ENCODE results near the gene ANKRD65. TPM values are rescaled to one million over a fixed set of nuclear protein-coding genes. Genes with fewer than 3 reads are reported as not detected.

Gene ANKRD65
- total RNA-seq, 1 experiment from 2014 or later: 14.7 TPM

DNA sequence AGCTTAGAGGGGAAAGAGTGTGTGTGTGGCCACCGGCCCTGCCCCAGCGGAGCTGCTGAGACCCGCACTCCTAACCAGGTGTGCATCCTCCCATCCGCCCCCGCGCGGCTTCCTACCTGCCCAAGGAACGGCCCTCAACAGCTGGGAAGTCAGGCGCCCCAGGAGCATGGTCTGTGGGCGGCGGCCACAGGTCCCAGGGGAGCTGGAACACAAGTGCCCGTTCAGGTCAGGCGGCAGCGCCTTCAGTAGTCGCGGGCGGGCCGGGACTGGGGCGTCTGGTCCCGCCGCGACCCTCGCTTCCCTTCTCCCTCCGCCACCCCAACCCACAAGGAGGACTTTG is 46.5 kb downstream of the ANKRD65 start:
- Histone ChIP-seq H3K4me3 (peak overlapping the region; percentile 81), H3K9me3 (ENCODE audit: insufficient read depth, low read depth) (no peaks in the 10 kb centered on the region), H4K20me1 (ENCODE audit: insufficient read depth) (no peaks in the 10 kb centered on the region), H3K4me2 (peak overlapping the region; percentile 91), H3K27me3 (ENCODE audit: insufficient read depth, low read depth) (no peaks in the 10 kb centered on the region), H3K9me2 (ENCODE audit: insufficient read depth) (no peaks in the 10 kb centered on the region), H3K27ac (peak overlapping the region; percentile 35), H3K79me2 (ENCODE audit: low read depth) (peaks cover 25% of the 10 kb centered on the region), H3F3A (ENCODE audit: insufficient read depth, low read depth) (peaks cover 32% of the 10 kb centered on the region; the same call in 1 of the 2 replicates), H3K4me1 (replicated peaks; ENCODE audit: insufficient read depth) (peaks cover 16% of the 10 kb centered on the region), H2AFZ (peak overlapping the region; percentile 77), H3K36me3 (ENCODE audit: low read depth) (no peaks in the 10 kb centered on the region; the same call in 1 of the 2 replicates)
- TF ChIP-seq EZH2 (IDR thresholded peaks at IDR 0.05; ENCODE audit: low read depth) (no peak), CTCF (conservative IDR thresholded peaks at IDR 0.05) (no peak)
- no peak for DNase-seq
- intact Hi-C loops (cut with micrococcal nuclease; ENCODE audit: unreplicated experiment): loop anchor here (10.0 kb wide), 1 partner anchor 130 kb away; no protein-coding TSS in a partner anchor
- CTCF ChIA-PET: interaction anchor here (0.6 to 1.2 kb wide), 2 partner anchors 26 to 77 kb away, joined by 4 read pairs; no protein-coding TSS in a partner anchor
- POLR2A ChIA-PET (ENCODE audit: unreplicated experiment): interaction anchor here (0.8 to 0.9 kb wide), 2 partner anchors 14 to 25 kb away, joined by 4 to 8 read pairs; partner anchors contain the start of gene CCNL2
- BruUV-seq (replicated peaks): no TSS peak

GRCh38 chr1:1373815-1374588 is 47.1 kb downstream of the ANKRD65 start:
- no peaks in the 10 kb centered on the region for H3K27me3 ChIP-seq (ENCODE audit: insufficient read depth, low read depth)
- TSS peak; percentile 73 for BruUV-seq (replicated peaks)
- peaks cover 32% of the 10 kb centered on the region; the same call in 1 of the 2 replicates for H3F3A ChIP-seq (ENCODE audit: insufficient read depth, low read depth)
- peak overlapping the region; percentile 77; the same call in 1 of the 2 replicates for H2AFZ ChIP-seq
- no peaks in the 10 kb centered on the region for H3K9me2 ChIP-seq (ENCODE audit: insufficient read depth)
- H3K27ac ChIP-seq: no peak overlapping the region
- no peaks in the 10 kb centered on the region for H3K9me3 ChIP-seq (ENCODE audit: insufficient read depth, low read depth)
- no peak for TF ChIP-seq EZH2 (IDR thresholded peaks at IDR 0.05; ENCODE audit: low read depth)
- no peak for TF ChIP-seq CTCF (conservative IDR thresholded peaks at IDR 0.05)
- H3K4me3 ChIP-seq: peak overlapping the region; percentile 81
- no peak for DNase-seq
- H3K4me1 ChIP-seq (replicated peaks; ENCODE audit: insufficient read depth): peaks cover 16% of the 10 kb centered on the region
- no peaks in the 10 kb centered on the region; the same call in 1 of the 2 replicates for H3K36me3 ChIP-seq (ENCODE audit: low read depth)
- POLR2A ChIA-PET (ENCODE audit: unreplicated experiment): no interaction called here
- CTCF ChIA-PET: no interaction called here
- no peaks in the 10 kb centered on the region for H4K20me1 ChIP-seq (ENCODE audit: insufficient read depth)
- intact Hi-C loops (cut with micrococcal nuclease; ENCODE audit: unreplicated experiment): loop anchor here (2.0 to 10.0 kb wide), 2 partner anchors 29 to 131 kb away; no protein-coding TSS in a partner anchor
- peak overlapping the region; percentile 91 for H3K4me2 ChIP-seq
- peaks cover 25% of the 10 kb centered on the region for H3K79me2 ChIP-seq (ENCODE audit: low read depth)

- TF ChIP-seq CTCF (conservative IDR thresholded peaks at IDR 0.05): no peak
- no peak for TF ChIP-seq EZH2 (IDR thresholded peaks at IDR 0.05; ENCODE audit: low read depth)
- Histone ChIP-seq H3K27ac (no peak overlapping the region), H3K9me3 (ENCODE audit: insufficient read depth, low read depth) (no peaks in the 10 kb centered on the region), H4K20me1 (ENCODE audit: insufficient read depth) (no peaks in the 10 kb centered on the region), H3K27me3 (ENCODE audit: insufficient read depth, low read depth) (no peaks in the 10 kb centered on the region), H3K4me3 (peak overlapping the region; percentile 81), H3K9me2 (ENCODE audit: insufficient read depth) (no peaks in the 10 kb centered on the region), H3F3A (ENCODE audit: insufficient read depth, low read depth) (peaks cover 32% of the 10 kb centered on the region; the same call in 1 of the 2 replicates), H2AFZ (no peak overlapping the region), H3K4me1 (replicated peaks; ENCODE audit: insufficient read depth) (peaks cover 16% of the 10 kb centered on the region), H3K4me2 (peak overlapping the region; percentile 91), H3K79me2 (ENCODE audit: low read depth) (peaks cover 25% of the 10 kb centered on the region), H3K36me3 (ENCODE audit: low read depth) (no peaks in the 10 kb centered on the region; the same call in 1 of the 2 replicates)
- DNase-seq: no peak
- ChIA-PET POLR2A (ENCODE audit: unreplicated experiment) (no interaction called here), CTCF (no interaction called here)
- BruUV-seq (replicated peaks): no TSS peak
- intact Hi-C loops (cut with micrococcal nuclease; ENCODE audit: unreplicated experiment): loop anchor here (2.0 to 10.0 kb wide), 2 partner anchors 28 to 132 kb away; no protein-coding TSS in a partner anchor
These were observed 47.8 kb downstream of the ANKRD65 start for GRCh38 chr1:1373051-1373814.

Measured in PC-9 (cell line).